Cardiac muscle cell (in vitro differentiated cells and primary cell): Measurements from ENCODE around the gene CCL2. TPM values are rescaled to one million over a fixed set of nuclear protein-coding genes. Genes with fewer than 3 reads are reported as not detected.

Experiments
- DNase-seq, 2 donors: peaks; one replicate each; pipeline versions ENCODE4 v3.0.0 to v3.0.0-alpha.2; 2010 to 2017; ENCODE audit warnings: low read depth in 1 of 2, low spot score in 1 of 2
- H3K27ac ChIP-seq: fragments of 200-600 bp; sonication (generic); 2 replicates; pipeline ENCODE4 v1.5.1; 2016
- H3K27me3 ChIP-seq: fragments of 200-600 bp; sonication (generic); 2 replicates; pipeline ENCODE4 v1.6.0; 2016; ENCODE audit warnings: control low read depth
- H3K36me3 ChIP-seq: fragments of 200-600 bp; sonication (generic); 2 replicates; pipeline ENCODE4 v1.5.1; 2016; ENCODE audit warnings: control low read depth
- H3K4me1 ChIP-seq: fragments of 200-600 bp; sonication (generic); 2 replicates; pipeline ENCODE4 v1.8.1; 2017; ENCODE audit warnings: low read depth, mild to moderate bottlenecking, mixed run types
- H3K4me3 ChIP-seq: fragments of 200-600 bp; sonication (generic); 2 replicates; pipeline ENCODE4 v1.5.1; 2016; ENCODE audit warnings: mild to moderate bottlenecking
- H3K9me3 ChIP-seq: fragments of 200-600 bp; sonication (generic); 2 replicates; pipeline ENCODE4 v1.5.1; 2017; ENCODE audit warnings: low read depth, mild to moderate bottlenecking, control low read depth
- polyA plus RNA-seq: library from polyadenylated mRNA; unstranded; fragments of >200 nt; fragmentation: Nextera tagmentation; extraction: Ambion mirVana; gene quantifications from 2 replicates; pipeline ENCODE4 v1.2.1, GENCODE V29; 2016
- total RNA-seq: library from RNA; depleted of rRNA; stranded (reverse); fragments of >200 nt; gene quantifications from 2 replicates; pipeline ENCODE4 v1.2.3, GENCODE V29; 2016
- TF ChIP-seq, protein P1 (sequence below): IDR thresholded peaks from 2 replicates; pipeline ENCODE4 v1.5.1; 2012; ENCODE audit warnings: low read depth, mild to moderate bottlenecking, low read length

Gene CCL2
- total and polyA plus RNA-seq, 2 experiments from 2014 or later, result 0.54 to 0.77 TPM

DNA sequence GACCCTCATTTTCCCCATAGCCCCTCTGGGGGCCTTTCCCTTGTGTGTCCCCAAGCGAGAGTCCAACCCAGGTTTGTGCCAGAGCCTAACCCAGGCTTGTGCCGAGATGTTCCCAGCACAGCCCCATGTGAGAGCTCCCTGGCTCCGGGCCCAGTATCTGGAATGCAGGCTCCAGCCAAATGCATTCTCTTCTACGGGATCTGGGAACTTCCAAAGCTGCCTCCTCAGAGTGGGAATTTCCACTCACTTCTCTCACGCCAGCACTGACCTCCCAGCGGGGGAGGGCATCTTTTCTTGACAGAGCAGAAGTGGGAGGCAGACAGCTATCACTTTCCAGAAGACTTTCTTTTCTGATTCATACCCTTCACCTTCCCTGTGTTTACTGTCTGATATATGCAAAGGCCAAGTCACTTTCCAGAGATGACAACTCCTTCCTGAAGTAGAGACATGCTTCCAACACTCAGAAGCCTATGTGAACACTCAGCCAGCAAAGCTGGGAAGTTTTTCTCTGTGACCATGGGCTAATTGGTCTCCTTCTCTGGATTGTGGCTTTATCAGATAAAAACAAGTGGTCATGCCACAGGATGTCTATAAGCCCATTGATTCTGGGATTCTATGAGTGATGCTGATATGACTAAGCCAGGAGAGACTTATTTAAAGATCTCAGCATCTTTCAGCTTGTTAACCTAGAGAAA lies 2.5 kb upstream of the CCL2 start:
- H3K4me3 ChIP-seq, result no peak overlapping the region
- DNase-seq, result peak; percentile 69 to 97
- no peak overlapping the region for H3K27ac ChIP-seq
- H3K36me3 ChIP-seq, result no peaks in the 10 kb centered on the region
- TF ChIP-seq, protein P1, sequence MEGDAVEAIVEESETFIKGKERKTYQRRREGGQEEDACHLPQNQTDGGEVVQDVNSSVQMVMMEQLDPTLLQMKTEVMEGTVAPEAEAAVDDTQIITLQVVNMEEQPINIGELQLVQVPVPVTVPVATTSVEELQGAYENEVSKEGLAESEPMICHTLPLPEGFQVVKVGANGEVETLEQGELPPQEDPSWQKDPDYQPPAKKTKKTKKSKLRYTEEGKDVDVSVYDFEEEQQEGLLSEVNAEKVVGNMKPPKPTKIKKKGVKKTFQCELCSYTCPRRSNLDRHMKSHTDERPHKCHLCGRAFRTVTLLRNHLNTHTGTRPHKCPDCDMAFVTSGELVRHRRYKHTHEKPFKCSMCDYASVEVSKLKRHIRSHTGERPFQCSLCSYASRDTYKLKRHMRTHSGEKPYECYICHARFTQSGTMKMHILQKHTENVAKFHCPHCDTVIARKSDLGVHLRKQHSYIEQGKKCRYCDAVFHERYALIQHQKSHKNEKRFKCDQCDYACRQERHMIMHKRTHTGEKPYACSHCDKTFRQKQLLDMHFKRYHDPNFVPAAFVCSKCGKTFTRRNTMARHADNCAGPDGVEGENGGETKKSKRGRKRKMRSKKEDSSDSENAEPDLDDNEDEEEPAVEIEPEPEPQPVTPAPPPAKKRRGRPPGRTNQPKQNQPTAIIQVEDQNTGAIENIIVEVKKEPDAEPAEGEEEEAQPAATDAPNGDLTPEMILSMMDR, result no peak
- H3K4me1 ChIP-seq, result peaks cover 4% of the 10 kb centered on the region
- H3K27me3 ChIP-seq, result no peaks in the 10 kb centered on the region
- no peaks in the 10 kb centered on the region for H3K9me3 ChIP-seq

DNA sequence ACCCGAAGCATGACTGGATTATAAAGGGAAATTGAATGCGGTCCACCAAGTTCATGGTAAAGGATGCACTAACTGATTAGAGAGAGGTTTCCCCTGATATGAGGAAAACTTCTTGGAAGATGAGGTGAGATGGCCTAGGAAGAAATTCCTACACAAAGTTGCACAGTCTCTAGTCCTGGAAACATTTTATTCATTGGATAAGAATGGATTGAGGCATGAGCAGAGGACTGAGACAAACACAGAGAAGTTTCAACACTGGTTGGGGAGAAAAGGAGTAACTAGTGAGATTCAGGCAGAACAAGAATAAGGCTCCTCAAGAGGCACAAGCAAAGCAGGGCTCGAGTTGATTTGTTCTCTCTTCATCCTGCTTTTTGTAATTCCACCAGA lies 2.0 kb upstream of the CCL2 start:
- no peak overlapping the region for H3K4me3 ChIP-seq
- H3K36me3 ChIP-seq, result no peaks in the 10 kb centered on the region
- peaks cover 4% of the 10 kb centered on the region for H3K4me1 ChIP-seq
- TF ChIP-seq, protein P1, result no peak
- H3K27ac ChIP-seq, result no peak overlapping the region
- no peaks in the 10 kb centered on the region for H3K9me3 ChIP-seq
- DNase-seq, result peak in 1 of 2 donors; percentile 53
- no peaks in the 10 kb centered on the region for H3K27me3 ChIP-seq

DNA sequence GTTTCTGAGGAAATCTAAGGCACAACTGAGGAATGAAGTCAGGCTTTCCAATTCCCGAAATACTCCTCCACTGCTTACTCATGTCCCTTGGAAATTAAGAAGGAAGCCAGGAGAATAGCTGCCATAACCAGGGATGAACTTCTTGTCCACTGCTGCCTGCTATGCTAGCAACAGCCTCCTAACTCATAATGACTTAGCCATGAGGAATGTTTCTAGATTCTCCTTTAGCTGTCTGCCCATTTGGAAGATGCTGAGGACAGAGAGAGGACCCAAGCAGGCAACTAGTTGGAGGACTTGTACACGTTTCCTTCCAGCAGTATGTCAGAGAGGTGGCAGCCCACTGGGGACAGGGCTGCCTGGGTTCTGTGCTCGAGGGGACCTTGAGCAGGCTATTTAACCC lies 939 bp upstream of the CCL2 start:
- peak in 1 of 2 donors; percentile 89 for DNase-seq
- H3K27ac ChIP-seq, result no peak overlapping the region
- H3K4me3 ChIP-seq, result no peak overlapping the region
- TF ChIP-seq, protein P1, result no peak
- peaks cover 4% of the 10 kb centered on the region for H3K4me1 ChIP-seq
- H3K9me3 ChIP-seq, result no peaks in the 10 kb centered on the region
- no peaks in the 10 kb centered on the region for H3K27me3 ChIP-seq
- H3K36me3 ChIP-seq, result no peaks in the 10 kb centered on the region

DNA sequence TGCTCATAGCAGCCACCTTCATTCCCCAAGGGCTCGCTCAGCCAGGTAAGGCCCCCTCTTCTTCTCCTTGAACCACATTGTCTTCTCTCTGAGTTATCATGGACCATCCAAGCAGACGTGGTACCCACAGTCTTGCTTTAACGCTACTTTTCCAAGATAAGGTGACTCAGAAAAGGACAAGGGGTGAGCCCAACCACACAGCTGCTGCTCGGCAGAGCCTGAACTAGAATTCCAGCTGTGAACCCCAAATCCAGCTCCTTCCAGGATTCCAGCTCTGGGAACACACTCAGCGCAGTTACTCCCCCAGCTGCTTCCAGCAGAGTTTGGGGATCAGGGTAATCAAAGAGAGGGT lies 272 bp downstream of the CCL2 start:
- H3K4me3 ChIP-seq, result no peak overlapping the region
- TF ChIP-seq, protein P1, result no peak
- no peaks in the 10 kb centered on the region for H3K36me3 ChIP-seq
- H3K9me3 ChIP-seq, result no peaks in the 10 kb centered on the region
- H3K27me3 ChIP-seq, result no peaks in the 10 kb centered on the region
- peaks cover 4% of the 10 kb centered on the region for H3K4me1 ChIP-seq
- H3K27ac ChIP-seq, result no peak overlapping the region
- DNase-seq, result no peak

DNA sequence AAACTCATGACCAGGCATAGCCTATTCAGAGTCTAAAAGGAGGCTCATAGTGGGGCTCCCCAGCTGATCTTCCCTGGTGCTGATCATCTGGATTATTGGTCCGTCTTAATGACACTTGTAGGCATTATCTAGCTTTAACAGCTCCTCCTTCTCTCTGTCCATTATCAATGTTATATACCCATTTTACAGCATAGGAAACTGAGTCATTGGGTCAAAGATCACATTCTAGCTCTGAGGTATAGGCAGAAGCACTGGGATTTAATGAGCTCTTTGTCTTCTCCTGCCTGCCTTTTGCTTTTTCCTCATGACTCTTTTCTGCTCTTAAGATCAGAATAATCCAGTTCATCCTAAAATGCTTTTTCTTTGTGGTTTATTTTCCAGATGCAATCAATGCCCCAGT lies 756 bp downstream of the CCL2 start:
- Histone ChIP-seq H3K9me3 (no peaks in the 10 kb centered on the region), H3K36me3 (no peaks in the 10 kb centered on the region), H3K4me3 (no peak overlapping the region), H3K27ac (no peak overlapping the region), H3K27me3 (no peaks in the 10 kb centered on the region), H3K4me1 (peaks cover 4% of the 10 kb centered on the region)
- no peak for DNase-seq
- TF ChIP-seq, protein P1, result no peak
